HG03342 (cell line): ENCODE measurements around the gene RASA3.
"Not testable (repeated sequence)": the region's sequence is repeated elsewhere in the genome, so short reads cannot be mapped to it uniquely, and the experiment has no call there.

ENCODE experiments used
- ATAC-seq: cut with Tn5 transposase; IDR thresholded peaks from one replicate; pipeline ENCODE4 v1.9.1; 2021; ENCODE audit warnings: mild to moderate bottlenecking, moderate library complexity; ENCODE audit not compliant: unreplicated experiment

The RASA3 gene

GRCh38 chr13:114143806-114144605, 11.6 kb upstream of the RASA3 start:
- no peak for ATAC-seq

- ATAC-seq = no peak
Measured at GRCh38 chr13:114142640-114143490, 10.4 kb upstream of the RASA3 start.

DNA sequence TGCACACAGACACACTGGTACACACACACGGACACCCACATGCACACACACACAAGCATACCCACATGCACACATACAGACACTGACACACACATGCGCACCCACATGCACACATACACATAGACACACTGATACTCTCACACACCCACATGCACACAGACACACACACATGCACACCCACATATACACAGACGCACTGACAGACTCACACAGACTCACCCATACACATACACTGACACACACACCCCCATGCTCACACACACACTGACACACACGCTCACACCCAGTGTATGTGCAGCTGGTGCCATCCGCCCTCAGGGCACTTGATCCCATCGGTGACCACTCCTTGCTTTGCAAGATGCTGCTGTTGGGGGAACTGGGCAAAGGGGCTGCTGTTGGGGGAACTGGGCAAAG, 9.7 kb upstream of the RASA3 start:
- no peak for ATAC-seq

DNA sequence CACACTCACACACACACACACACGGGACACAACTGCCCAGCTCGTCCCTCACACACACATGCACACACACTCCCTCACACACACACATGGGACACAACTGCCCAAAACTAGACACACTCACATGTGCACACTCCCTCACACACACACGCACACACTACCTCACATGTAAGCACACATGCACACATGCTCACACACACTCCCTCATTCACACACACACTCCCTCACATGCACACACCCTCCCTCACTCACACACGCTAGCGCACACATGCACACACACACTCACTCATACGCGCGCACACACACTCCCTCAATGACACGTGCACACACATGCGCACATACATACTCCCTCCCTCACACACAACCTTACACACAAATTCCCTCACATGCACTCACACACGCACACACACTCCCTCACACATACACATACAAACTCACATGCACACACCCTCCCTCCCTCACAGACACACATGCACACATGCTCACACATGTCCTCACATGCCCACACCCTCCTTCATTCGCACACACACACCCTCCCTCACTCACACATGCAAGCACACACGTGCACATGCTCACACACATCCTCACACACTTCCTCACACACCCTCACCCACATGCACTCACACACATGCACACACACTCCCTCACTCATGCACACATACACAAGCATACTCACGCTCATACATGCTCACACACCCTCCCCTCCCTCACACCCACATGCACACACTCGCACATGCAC, 9.0 kb upstream of the RASA3 start:
- ATAC-seq = no peak

- ATAC-seq = no peak
Measured at GRCh38 chr13:114140906-114141250, 8.5 kb upstream of the RASA3 start.

GRCh38 chr13:114140131-114140905, 7.9 kb upstream of the RASA3 start:
- ATAC-seq = no peak

DNA sequence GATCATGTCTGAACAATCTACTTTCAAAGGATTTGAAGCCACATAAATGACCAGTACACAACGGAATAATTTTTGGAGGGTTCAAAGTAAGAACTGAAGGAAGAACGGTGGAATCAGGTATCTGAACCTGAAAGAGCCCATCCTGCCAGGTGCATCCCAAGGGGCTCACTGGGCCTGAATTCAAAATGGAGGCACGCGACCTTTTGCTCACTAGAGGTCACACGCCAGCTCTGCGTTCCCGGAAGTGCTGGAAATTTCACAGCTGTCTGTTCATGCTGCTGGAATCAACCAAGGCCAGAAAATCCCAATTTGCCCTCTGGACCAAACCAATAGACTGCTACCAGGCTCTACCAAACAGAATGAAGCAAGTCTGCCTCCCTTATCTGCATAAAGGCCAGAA, 4.2 kb upstream of the RASA3 start:
- no peak for ATAC-seq

- ATAC-seq = no peak
Measured at GRCh38 chr13:114135731-114136171, 3.3 kb upstream of the RASA3 start.

- ATAC-seq = no peak
Measured at GRCh38 chr13:114134944-114135610, 2.7 kb upstream of the RASA3 start.

DNA sequence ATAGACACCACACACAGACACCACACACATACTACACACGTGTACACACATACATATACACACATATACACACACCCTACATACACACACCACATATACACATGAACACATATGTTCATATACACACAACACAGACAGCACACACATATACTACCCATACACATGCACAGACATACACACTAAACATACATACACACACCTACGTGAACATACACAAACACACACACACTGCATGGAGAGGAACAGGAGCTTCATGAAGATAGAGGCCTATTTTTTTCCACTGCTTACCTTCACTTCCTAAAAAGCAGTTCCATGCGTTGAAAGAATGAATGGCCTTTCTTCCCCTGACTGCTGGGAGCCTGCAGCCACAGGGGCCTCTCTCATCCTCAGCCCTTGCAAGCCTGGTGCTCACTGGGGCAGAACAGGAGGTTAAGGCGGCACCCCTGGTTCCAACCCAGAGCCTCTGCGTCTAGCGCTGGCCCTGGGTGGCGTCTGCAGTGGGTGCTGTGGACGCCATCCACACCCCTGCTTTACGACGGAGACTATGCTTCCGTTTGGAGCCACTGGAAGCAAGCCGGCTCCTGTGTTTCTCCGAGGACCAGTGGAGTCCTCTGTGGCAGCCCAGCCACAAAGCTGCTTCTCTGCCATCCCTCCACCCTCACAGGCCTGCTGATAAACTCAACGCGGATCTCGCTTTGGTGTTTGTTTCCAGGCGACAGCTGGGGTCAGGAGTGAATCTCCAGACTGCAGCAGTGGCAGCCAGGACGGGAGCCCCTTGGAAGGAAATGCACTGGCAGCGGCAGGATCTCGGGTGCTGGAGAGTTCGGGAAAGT, 1.9 kb upstream of the RASA3 start:
- ATAC-seq = no peak

DNA sequence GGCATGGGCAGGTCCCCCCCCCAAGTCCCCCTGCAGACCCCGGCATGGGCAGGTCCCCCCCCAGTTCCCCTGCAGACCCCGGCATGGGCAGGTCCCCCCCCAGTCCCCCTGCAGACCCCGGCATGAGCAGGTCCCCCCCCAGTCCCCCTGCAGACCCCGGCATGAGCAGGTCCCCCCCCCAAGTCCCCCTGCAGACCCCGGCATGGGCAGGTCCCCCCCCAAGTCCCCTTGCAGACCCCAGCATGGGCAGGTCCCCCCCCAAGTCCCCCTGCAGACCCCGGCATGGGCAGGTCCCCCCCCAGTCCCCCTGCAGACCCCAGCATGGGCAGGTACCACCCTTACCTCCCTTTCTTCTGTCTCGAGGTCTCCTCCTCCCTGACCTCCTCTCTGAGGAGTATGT, 1.1 kb upstream of the RASA3 start:
- not testable (repeated sequence) for ATAC-seq

DNA sequence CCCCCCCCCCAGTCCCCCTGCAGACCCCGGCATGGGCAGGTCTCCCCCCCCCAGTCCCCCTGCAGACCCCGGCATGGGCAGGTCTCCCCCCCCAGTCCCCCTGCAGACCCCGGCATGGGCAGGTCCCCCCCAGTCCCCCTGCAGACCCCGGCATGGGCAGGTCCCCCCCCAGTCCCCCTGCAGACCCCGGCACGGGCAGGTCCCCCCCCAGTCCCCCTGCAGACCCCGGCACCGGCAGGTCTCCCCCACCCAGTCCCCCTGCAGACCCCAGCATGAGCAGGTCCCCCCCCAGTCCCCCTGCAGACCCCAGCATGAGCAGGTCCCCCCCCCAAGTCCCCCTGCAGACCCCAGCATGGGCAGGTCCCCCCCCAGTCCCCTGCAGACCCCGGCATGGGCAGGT, 703 bp upstream of the RASA3 start:
- not testable (repeated sequence) for ATAC-seq

- ATAC-seq = peak; percentile 10
Measured at GRCh38 chr13:114131583-114132418, 622 bp downstream of the RASA3 start.

GRCh38 chr13:114130837-114131582, 1.4 kb downstream of the RASA3 start:
- peak; percentile 22 for ATAC-seq

DNA sequence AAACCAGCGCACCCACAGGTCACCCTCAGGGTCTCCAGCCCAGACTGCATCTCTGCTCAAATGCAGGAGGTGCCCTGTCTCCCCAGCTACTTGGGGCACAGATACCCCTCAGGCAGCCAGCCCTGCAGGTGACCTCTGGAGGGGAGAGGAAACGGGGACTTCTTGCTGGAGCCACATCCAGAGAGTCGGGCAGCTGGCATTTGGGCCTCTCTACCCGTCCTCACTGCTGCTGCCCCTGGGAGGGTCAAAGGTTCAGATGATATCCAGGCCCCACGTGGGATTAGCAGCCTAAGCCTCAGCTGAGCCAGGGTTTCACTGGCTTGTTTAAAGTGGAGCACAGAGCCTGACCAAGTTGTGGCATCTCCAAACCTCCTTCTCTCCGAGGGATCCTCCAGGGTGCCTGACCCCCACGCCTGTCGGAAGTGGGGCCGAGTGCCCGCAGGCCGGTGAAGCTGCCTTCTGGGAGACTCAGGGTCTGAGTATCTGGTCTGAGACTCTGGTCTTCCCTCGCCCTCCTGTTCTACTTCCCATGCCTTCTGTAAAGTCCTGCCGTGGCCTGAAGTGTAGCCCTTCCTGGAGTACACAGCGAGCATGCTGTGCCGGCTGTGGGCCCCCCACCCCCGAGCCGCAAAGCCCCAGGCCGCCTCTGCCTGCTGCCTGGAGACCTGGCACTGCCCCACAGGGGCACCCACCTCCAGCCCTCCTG, 2.1 kb downstream of the RASA3 start:
- ATAC-seq = no peak

DNA sequence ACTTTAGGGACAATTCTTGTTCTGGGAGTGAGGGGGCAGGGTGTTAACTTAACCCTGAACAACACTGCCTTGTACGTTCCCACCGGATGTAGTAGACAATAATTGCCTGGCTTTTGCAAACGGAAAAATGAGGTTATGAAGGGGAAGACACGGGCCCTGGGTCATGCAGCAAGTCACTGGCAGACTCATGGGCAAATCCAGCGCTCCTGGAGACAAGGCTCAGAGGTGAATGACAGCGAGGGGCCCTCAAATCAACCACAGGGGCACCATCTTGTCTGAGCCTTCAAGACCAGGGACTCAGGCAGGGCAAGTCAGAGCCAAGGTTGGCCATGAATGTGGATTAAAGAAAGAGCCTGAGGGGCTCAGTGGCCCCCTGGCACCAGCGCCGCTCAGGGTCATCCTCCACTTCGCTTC, 2.8 kb downstream of the RASA3 start:
- ATAC-seq = no peak
